Measurements from ENCODE around the gene HAS3. TPM values are rescaled to one million over a fixed set of nuclear protein-coding genes. Genes with fewer than 3 reads are reported as not detected.
A peak's percentile ranks its signal among the peaks of the same experiment; 100 is the strongest.
"Not testable (repeated sequence)": the region's sequence is repeated elsewhere in the genome, so short reads cannot be mapped to it uniquely, and the experiment has no call there.

HAS3 gene
- total RNA-seq, 3 donors from 2014 or later = 0.96 to 10.5 (median 2.5) TPM

- intact Hi-C loops (cut with DNase I; ENCODE audit: low total_unique reads) = no loop called here
- no peak for DNase-seq (ENCODE audit: low spot score in 2 of 2)
Observed at GRCh38 chr16:69126221-69126620, 20.8 kb downstream of the HAS3 start.

DNA sequence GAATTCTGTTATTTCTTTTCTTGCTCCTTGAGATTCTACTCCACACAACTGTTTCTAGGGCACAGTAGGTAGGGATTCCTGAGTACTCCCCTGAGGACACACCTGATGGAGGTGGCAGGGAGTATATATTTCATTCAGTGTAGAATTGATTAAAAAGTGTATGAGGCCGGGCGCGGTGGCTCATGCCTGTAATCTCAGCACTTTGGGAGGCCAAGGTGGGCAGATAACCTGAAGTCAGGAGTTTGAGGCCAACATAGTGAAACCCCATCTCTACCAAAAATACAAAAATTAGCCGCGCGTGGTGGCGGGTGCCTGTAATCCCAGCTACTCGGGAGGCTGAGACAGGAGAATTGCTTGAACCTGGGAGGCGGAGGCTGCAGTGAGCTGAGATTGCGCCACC is 21.3 kb downstream of the HAS3 start:
- H3K9me3 ChIP-seq; H3K27ac ChIP-seq; H3K27me3 ChIP-seq; intact Hi-C loops (cut with DNase I; ENCODE audit: low total_unique reads); H3K4me3 ChIP-seq; H3K36me3 ChIP-seq; DNase-seq (ENCODE audit: low spot score in 2 of 2); H3K4me1 ChIP-seq: not testable (repeated sequence)

More at GRCh38 chr16:69126221-69126620, 20.8 kb downstream of the HAS3 start:
- Histone ChIP-seq H3K27ac (no peak overlapping the region), H3K36me3 (no peaks in the 10 kb centered on the region), H3K4me1 (peaks cover 5 to 8% of the 10 kb centered on the region in 2 donors), H3K27me3 (no peaks in the 10 kb centered on the region), H3K4me3 (no peak overlapping the region), H3K9me3 (no peaks in the 10 kb centered on the region)
- TF ChIP-seq POLR2A (IDR thresholded peaks at IDR 0.05) (no peak), POLR2AphosphoS5 (IDR thresholded peaks at IDR 0.05) (no peak)
- TF ChIP-seq, protein P1, sequence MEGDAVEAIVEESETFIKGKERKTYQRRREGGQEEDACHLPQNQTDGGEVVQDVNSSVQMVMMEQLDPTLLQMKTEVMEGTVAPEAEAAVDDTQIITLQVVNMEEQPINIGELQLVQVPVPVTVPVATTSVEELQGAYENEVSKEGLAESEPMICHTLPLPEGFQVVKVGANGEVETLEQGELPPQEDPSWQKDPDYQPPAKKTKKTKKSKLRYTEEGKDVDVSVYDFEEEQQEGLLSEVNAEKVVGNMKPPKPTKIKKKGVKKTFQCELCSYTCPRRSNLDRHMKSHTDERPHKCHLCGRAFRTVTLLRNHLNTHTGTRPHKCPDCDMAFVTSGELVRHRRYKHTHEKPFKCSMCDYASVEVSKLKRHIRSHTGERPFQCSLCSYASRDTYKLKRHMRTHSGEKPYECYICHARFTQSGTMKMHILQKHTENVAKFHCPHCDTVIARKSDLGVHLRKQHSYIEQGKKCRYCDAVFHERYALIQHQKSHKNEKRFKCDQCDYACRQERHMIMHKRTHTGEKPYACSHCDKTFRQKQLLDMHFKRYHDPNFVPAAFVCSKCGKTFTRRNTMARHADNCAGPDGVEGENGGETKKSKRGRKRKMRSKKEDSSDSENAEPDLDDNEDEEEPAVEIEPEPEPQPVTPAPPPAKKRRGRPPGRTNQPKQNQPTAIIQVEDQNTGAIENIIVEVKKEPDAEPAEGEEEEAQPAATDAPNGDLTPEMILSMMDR (IDR thresholded peaks at IDR 0.05) = no peak

- H3K27me3 ChIP-seq = no peaks in the 10 kb centered on the region
- no peak for TF ChIP-seq POLR2A (IDR thresholded peaks at IDR 0.05)
- TF ChIP-seq, protein P1 (IDR thresholded peaks at IDR 0.05) = no peak
- no peak for TF ChIP-seq POLR2AphosphoS5 (IDR thresholded peaks at IDR 0.05)
- no peaks in the 10 kb centered on the region for H3K36me3 ChIP-seq
- DNase-seq (ENCODE audit: low spot score in 2 of 2) = no peak
- intact Hi-C loops (cut with DNase I; ENCODE audit: low total_unique reads) = no loop called here
- no peak overlapping the region for H3K27ac ChIP-seq
- H3K4me1 ChIP-seq = peaks cover 5 to 8% of the 10 kb centered on the region in 2 donors
- H3K4me3 ChIP-seq = no peak overlapping the region
- H3K9me3 ChIP-seq = no peaks in the 10 kb centered on the region
Observed at GRCh38 chr16:69127966-69128510, 22.6 kb downstream of the HAS3 start.

DNA sequence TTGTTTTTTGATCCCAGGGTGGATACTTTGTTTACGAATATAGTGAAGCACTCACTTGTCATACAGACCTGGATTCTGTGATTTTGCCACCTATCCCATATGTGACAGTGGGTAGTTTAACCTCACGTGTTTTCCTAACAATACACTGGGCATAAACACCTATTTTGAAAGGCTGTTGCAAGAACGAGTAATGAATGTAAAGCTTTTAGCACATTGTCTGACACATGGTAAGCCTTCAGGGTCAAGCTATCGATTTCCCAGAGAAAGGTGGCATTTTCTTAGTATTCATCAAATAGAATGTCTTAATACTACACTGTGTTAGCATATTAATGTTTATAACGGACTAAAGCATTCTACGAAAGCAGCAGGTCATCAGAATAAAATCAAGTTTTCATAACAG is 25.0 kb downstream of the HAS3 start:
- Histone ChIP-seq H3K4me1 (peaks cover 5 to 8% of the 10 kb centered on the region in 2 donors), H3K27ac (peak overlapping the region; percentile 94 to 98), H3K36me3 (no peaks in the 10 kb centered on the region), H3K9me3 (no peaks in the 10 kb centered on the region), H3K27me3 (no peaks in the 10 kb centered on the region), H3K4me3 (peak overlapping the region in 1 of 3 donors; percentile 94)
- TF ChIP-seq POLR2AphosphoS5 (IDR thresholded peaks at IDR 0.05) = no peak
- no peak for TF ChIP-seq POLR2A (IDR thresholded peaks at IDR 0.05)
- TF ChIP-seq, protein P1 (IDR thresholded peaks at IDR 0.05) = no peak
- no peak for DNase-seq (ENCODE audit: low spot score in 2 of 2)
- intact Hi-C loops (cut with DNase I; ENCODE audit: low total_unique reads) = no loop called here

GRCh38 chr16:69131167-69131838 is 25.9 kb downstream of the HAS3 start:
- peak overlapping the region; percentile 91 to 94 (median 94) for H3K4me3 ChIP-seq
- peak overlapping the region; percentile 94 to 98 for H3K27ac ChIP-seq
- H3K9me3 ChIP-seq = no peaks in the 10 kb centered on the region
- no peaks in the 10 kb centered on the region for H3K27me3 ChIP-seq
- no peaks in the 10 kb centered on the region for H3K36me3 ChIP-seq
- DNase-seq (ENCODE audit: low spot score in 2 of 2) = no peak
- TF ChIP-seq POLR2A (IDR thresholded peaks at IDR 0.05) (no peak), POLR2AphosphoS5 (IDR thresholded peaks at IDR 0.05) (no peak)
- TF ChIP-seq, protein P1 (IDR thresholded peaks at IDR 0.05) = no peak
- intact Hi-C loops (cut with DNase I; ENCODE audit: low total_unique reads) = no loop called here
- H3K4me1 ChIP-seq = peaks cover 5 to 8% of the 10 kb centered on the region in 2 donors
